Liver (tissue), 9 donors: Measurements from ENCODE around the gene BID. TPM values are rescaled to one million over a fixed set of nuclear protein-coding genes. Genes with fewer than 3 reads are reported as not detected.
"Not testable (repeated sequence)": the region's sequence is repeated elsewhere in the genome, so short reads cannot be mapped to it uniquely, and the experiment has no call there.

Experiments
- DNase-seq: peaks from one replicate; pipeline ENCODE4 v3.0.0-alpha.2; 2017; ENCODE audit warnings: low spot score
- H3K27ac ChIP-seq, 2 donors: one replicate each; pipeline ENCODE4 v1.7.0; 2013; ENCODE audit warnings: inconsistent platforms in 2 of 2, low read length in 2 of 2, control low read depth in 1 of 2, low read depth in 1 of 2, mild to moderate bottlenecking in 1 of 2
- H3K27me3 ChIP-seq, 4 donors: one replicate each; pipeline versions ENCODE4 v1.6.1 to v1.7.0; 2013; ENCODE audit warnings: low read length in 3 of 4, inconsistent platforms in 1 of 4, mild to moderate bottlenecking in 1 of 4, moderate library complexity in 1 of 4; ENCODE audit not compliant: control insufficient read depth in 4 of 4, insufficient read depth in 4 of 4
- H3K36me3 ChIP-seq, 4 donors: one replicate each; pipeline versions ENCODE4 v1.6.1 to v1.7.0; 2013; ENCODE audit warnings: low read length in 3 of 4, mild to moderate bottlenecking in 3 of 4, low read depth in 1 of 4, moderate library complexity in 1 of 4; ENCODE audit not compliant: control insufficient read depth in 4 of 4, insufficient read depth in 3 of 4
- H3K4me1 ChIP-seq, 4 donors: one replicate each; pipeline versions ENCODE4 v1.6.1 to v1.7.0; 2013; ENCODE audit warnings: low read length in 3 of 4, mild to moderate bottlenecking in 3 of 4, moderate library complexity in 1 of 4; ENCODE audit not compliant: control insufficient read depth in 4 of 4, insufficient read depth in 4 of 4
- H3K4me3 ChIP-seq, 3 donors: one replicate each; pipeline versions ENCODE4 v1.6.1 to v1.7.0; 2013; ENCODE audit warnings: low read length in 3 of 3, control low read depth in 1 of 3, low read depth in 1 of 3, mild to moderate bottlenecking in 1 of 3
- H3K9ac ChIP-seq, 2 donors: one replicate each; pipeline ENCODE4 v1.7.0; 2013; ENCODE audit warnings: low read length in 2 of 2, mild to moderate bottlenecking in 2 of 2, moderate library complexity in 2 of 2, control low read depth in 1 of 2, low read depth in 1 of 2
- H3K9me3 ChIP-seq, 4 donors: one replicate each; pipeline versions ENCODE4 v1.6.1 to v1.7.0; 2013; ENCODE audit warnings: low read length in 3 of 4; ENCODE audit not compliant: control insufficient read depth in 4 of 4
- ATF3 ChIP-seq: IDR thresholded peaks from 2 replicates; pipeline ENCODE4 v1.6.1; 2016; ENCODE audit warnings: antibody characterized with exemption
- FOXA1 ChIP-seq: IDR thresholded peaks from 2 replicates; pipeline ENCODE4 v1.6.1; 2016; ENCODE audit warnings: antibody characterized with exemption
- FOXA2 ChIP-seq: IDR thresholded peaks from 2 replicates; pipeline ENCODE4 v1.6.1; 2016; ENCODE audit warnings: antibody characterized with exemption
- GABPA ChIP-seq, 2 donors: IDR thresholded peaks in 1 of 2; conservative IDR thresholded peaks in 1 of 2; 2 replicates each; pipeline ENCODE4 v1.6.1; 2016; ENCODE audit warnings: antibody characterized with exemption in 2 of 2, mild to moderate bottlenecking in 1 of 2, moderate library complexity in 1 of 2
- HNF4A ChIP-seq, 2 donors: conservative IDR thresholded peaks; 2 replicates each; pipeline ENCODE4 v1.6.1; 2016; ENCODE audit warnings: antibody characterized with exemption in 2 of 2, mild to moderate bottlenecking in 2 of 2
- JUND ChIP-seq, 2 donors: IDR thresholded peaks; 2 replicates each; pipeline ENCODE4 v1.6.1; 2016; ENCODE audit warnings: antibody characterized with exemption in 2 of 2
- MAX ChIP-seq: IDR thresholded peaks from 2 replicates; pipeline ENCODE4 v1.6.1; 2016; ENCODE audit warnings: antibody characterized with exemption
- REST ChIP-seq: IDR thresholded peaks from 2 replicates; pipeline ENCODE4 v1.6.1; 2016; ENCODE audit warnings: antibody characterized with exemption, mild to moderate bottlenecking
- RXRA ChIP-seq, 2 donors: IDR thresholded peaks; 2 replicates each; pipeline ENCODE4 v1.6.1; 2017 to 2018; ENCODE audit warnings: antibody characterized with exemption in 2 of 2, mild to moderate bottlenecking in 1 of 2
- SP1 ChIP-seq: IDR thresholded peaks from 2 replicates; pipeline ENCODE4 v1.6.1; 2018; ENCODE audit warnings: antibody characterized with exemption, mild to moderate bottlenecking
- YY1 ChIP-seq: IDR thresholded peaks from 2 replicates; pipeline ENCODE4 v1.6.1; 2016; ENCODE audit warnings: antibody characterized with exemption, mild to moderate bottlenecking
- ZBTB33 ChIP-seq: IDR thresholded peaks from 2 replicates; pipeline ENCODE4 v1.6.1; 2016; ENCODE audit warnings: antibody characterized with exemption
- WGBS: extraction: QIAGEN DNeasy Blood & Tissue Kit; methylation state at CpG from one replicate; pipeline ENCODE4 v1.1.7; 2013; 5-methylcytosine and 5-hydroxymethylcytosine counted together
- polyA plus RNA-seq, 2 donors: library from polyadenylated mRNA; stranded (reverse) in 1 of 2; unstranded in 1 of 2; fragments of 200-250 nt in 1 of 2; fragments of >200 nt in 1 of 2; fragmentation: Nextera tagmentation in 1 of 2; extraction: Ambion mirVana in 1 of 2; gene quantifications; one replicate each; pipeline versions ENCODE4 v1.2.1 to v1.2.3, GENCODE V29; 2013 to 2015
- total RNA-seq, 2 donors: library from RNA; depleted of rRNA; stranded (reverse); fragments of >200 nt; gene quantifications; one replicate each; pipeline ENCODE4 v1.2.3, GENCODE V29; 2014
- donor health status: healthy.
- donor health status: healthy.
- donor health status: healthy.
- donor health status: healthy.
- donor health status: healthy.

The BID gene
- total and polyA plus RNA-seq, 4 donors: 28.7 to 66.9 (median 52.6) TPM

GRCh38 chr22:17767233-17768065, 6.8 kb downstream of the BID start:
- WGBS: 69% methylated on average over 14 of the region's 14 CpGs
- Histone ChIP-seq H3K4me1 (peaks cover 15 to 61% (median 56%) of the 10 kb centered on the region in 4 donors), H3K27ac (peak overlapping the region; percentile 46 to 65), H3K9me3 (no peaks in the 10 kb centered on the region), H3K4me3 (no peak overlapping the region), H3K36me3 (no peaks in the 10 kb centered on the region), H3K9ac (peak overlapping the region in 1 of 2 donors; percentile 21), H3K27me3 (no peaks in the 10 kb centered on the region)
- TF ChIP-seq FOXA1: no peak
- peak; percentile 41 for TF ChIP-seq SP1
- peak in 1 of 2 donors; percentile 54 for TF ChIP-seq RXRA (IDR thresholded peaks at IDR 0.05)
- TF ChIP-seq FOXA2: peak; percentile 67
- TF ChIP-seq JUND (IDR thresholded peaks at IDR 0.05): no peak
- no peak for TF ChIP-seq ATF3
- no peak for TF ChIP-seq GABPA (IDR thresholded peaks at IDR 0.05 in 1 of 2, conservative IDR thresholded peaks at IDR 0.05 in 1 of 2)
- TF ChIP-seq MAX: peak; percentile 13
- no peak for TF ChIP-seq YY1
- TF ChIP-seq ZBTB33: no peak
- TF ChIP-seq HNF4A (conservative IDR thresholded peaks at IDR 0.05): peak; percentile 48 to 60
- TF ChIP-seq REST: peak; percentile 22
- DNase-seq: no peak

- H3K4me1 ChIP-seq: peaks cover 10 to 54% (median 44%) of the 10 kb centered on the region in 4 donors
- not testable (repeated sequence) for H3K27ac ChIP-seq, H3K36me3 ChIP-seq, H3K9me3 ChIP-seq, H3K4me3 ChIP-seq, H3K27me3 ChIP-seq, H3K9ac ChIP-seq, DNase-seq
- 93% methylated on average over 5 of the region's 5 CpGs for WGBS
Measured at GRCh38 chr22:17764852-17765251, 9.4 kb downstream of the BID start.
